Stomach smooth muscle (tissue), 2 donors: ENCODE measurements around the gene HADH.

ENCODE experiments used
- H3K27ac ChIP-seq: one replicate; pipeline ENCODE4 v1.7.0; 2013; ENCODE audit warnings: mild to moderate bottlenecking, low read length, inconsistent platforms
- H3K27me3 ChIP-seq, 2 donors: one replicate each; pipeline ENCODE4 v1.7.0; 2013; ENCODE audit warnings: low read length in 2 of 2; ENCODE audit not compliant: insufficient read depth in 2 of 2, control insufficient read depth in 1 of 2
- H3K36me3 ChIP-seq, 2 donors: one replicate each; pipeline ENCODE4 v1.7.0; 2013; ENCODE audit warnings: low read length in 2 of 2; ENCODE audit not compliant: control insufficient read depth in 2 of 2, insufficient read depth in 2 of 2
- H3K4me1 ChIP-seq: one replicate; pipeline ENCODE4 v1.7.0; 2013; ENCODE audit warnings: low read length; ENCODE audit not compliant: control insufficient read depth, insufficient read depth
- H3K4me3 ChIP-seq, 2 donors: one replicate each; pipeline ENCODE4 v1.7.0; 2013; ENCODE audit warnings: low read length in 2 of 2
- H3K9ac ChIP-seq, 2 donors: one replicate each; pipeline ENCODE4 v1.7.0; 2013; ENCODE audit warnings: low read length in 2 of 2, mild to moderate bottlenecking in 1 of 2
- H3K9me3 ChIP-seq, 2 donors: one replicate each; pipeline ENCODE4 v1.7.0; 2013; ENCODE audit warnings: low read length in 2 of 2; ENCODE audit not compliant: control insufficient read depth in 2 of 2
- donor health status: healthy.
- donor health status: Pancreatic carcinoma.

Gene HADH

GRCh38 chr4:108056418-108056817 is 66.7 kb downstream of the HADH start:
- no peak overlapping the region for H3K4me3 ChIP-seq
- H3K4me1 ChIP-seq: no peaks in the 10 kb centered on the region
- no peak overlapping the region for H3K27ac ChIP-seq
- H3K27me3 ChIP-seq: peaks cover 0 to 2% of the 10 kb centered on the region in 2 donors
- no peak overlapping the region for H3K9ac ChIP-seq
- no peaks in the 10 kb centered on the region for H3K9me3 ChIP-seq
- H3K36me3 ChIP-seq: no peaks in the 10 kb centered on the region

GRCh38 chr4:108058685-108059440 is 69.2 kb downstream of the HADH start:
- Histone ChIP-seq H3K4me3 (no peak overlapping the region), H3K27me3 (no peaks in the 10 kb centered on the region), H3K9ac (no peak overlapping the region), H3K36me3 (no peaks in the 10 kb centered on the region), H3K4me1 (no peaks in the 10 kb centered on the region), H3K27ac (no peak overlapping the region), H3K9me3 (no peaks in the 10 kb centered on the region)

GRCh38 chr4:108060164-108060563 is 70.5 kb downstream of the HADH start:
- Histone ChIP-seq H3K27me3 (no peaks in the 10 kb centered on the region), H3K36me3 (no peaks in the 10 kb centered on the region), H3K4me1 (no peaks in the 10 kb centered on the region), H3K9me3 (no peaks in the 10 kb centered on the region), H3K9ac (no peak overlapping the region), H3K27ac (no peak overlapping the region), H3K4me3 (no peak overlapping the region)

- no peaks in the 10 kb centered on the region for H3K4me1 ChIP-seq
- H3K36me3 ChIP-seq: no peaks in the 10 kb centered on the region
- no peaks in the 10 kb centered on the region for H3K9me3 ChIP-seq
- no peak overlapping the region for H3K4me3 ChIP-seq
- H3K27ac ChIP-seq: no peak overlapping the region
- H3K27me3 ChIP-seq: no peaks in the 10 kb centered on the region
- no peak overlapping the region for H3K9ac ChIP-seq
Observed at GRCh38 chr4:108060686-108061321, 71.1 kb downstream of the HADH start.

GRCh38 chr4:108068442-108068841 is 78.8 kb downstream of the HADH start:
- Histone ChIP-seq H3K9me3 (no peaks in the 10 kb centered on the region), H3K27me3 (peaks cover 0 to 4% of the 10 kb centered on the region in 2 donors), H3K36me3 (no peaks in the 10 kb centered on the region), H3K4me3 (no peak overlapping the region), H3K4me1 (no peaks in the 10 kb centered on the region), H3K27ac (no peak overlapping the region), H3K9ac (no peak overlapping the region)

- H3K36me3 ChIP-seq: no peaks in the 10 kb centered on the region
- no peak overlapping the region for H3K27ac ChIP-seq
- peaks cover 0 to 4% of the 10 kb centered on the region in 2 donors for H3K27me3 ChIP-seq
- H3K4me3 ChIP-seq: no peak overlapping the region
- no peaks in the 10 kb centered on the region for H3K4me1 ChIP-seq
- H3K9ac ChIP-seq: no peak overlapping the region
- no peaks in the 10 kb centered on the region for H3K9me3 ChIP-seq
Observed at GRCh38 chr4:108070775-108071174, 81.1 kb downstream of the HADH start.

- Histone ChIP-seq H3K27ac (no peak overlapping the region), H3K9me3 (no peaks in the 10 kb centered on the region), H3K27me3 (peaks cover 0 to 4% of the 10 kb centered on the region in 2 donors), H3K4me1 (no peaks in the 10 kb centered on the region), H3K9ac (no peak overlapping the region), H3K36me3 (no peaks in the 10 kb centered on the region), H3K4me3 (no peak overlapping the region)
Observed at GRCh38 chr4:108072300-108072699, 82.6 kb downstream of the HADH start.

- H3K27ac ChIP-seq: no peak overlapping the region
Observed at GRCh38 chr4:108078024-108078733, 88.5 kb downstream of the HADH start.

GRCh38 chr4:108080747-108081146 is 91.1 kb downstream of the HADH start:
- H3K9me3 ChIP-seq: no peaks in the 10 kb centered on the region
- no peaks in the 10 kb centered on the region for H3K4me1 ChIP-seq
- H3K9ac ChIP-seq: no peak overlapping the region
- peaks cover 0 to 5% of the 10 kb centered on the region in 2 donors for H3K27me3 ChIP-seq
- no peak overlapping the region for H3K4me3 ChIP-seq
- no peak overlapping the region for H3K27ac ChIP-seq
- no peaks in the 10 kb centered on the region for H3K36me3 ChIP-seq

More at GRCh38 chr4:108078024-108078733, 88.5 kb downstream of the HADH start:
- H3K4me3 ChIP-seq: no peak overlapping the region
- H3K4me1 ChIP-seq: no peaks in the 10 kb centered on the region
- H3K27me3 ChIP-seq: peaks cover 0 to 5% of the 10 kb centered on the region in 2 donors
- H3K9ac ChIP-seq: no peak overlapping the region
- H3K9me3 ChIP-seq: no peaks in the 10 kb centered on the region
- no peaks in the 10 kb centered on the region for H3K36me3 ChIP-seq

GRCh38 chr4:108081256-108081655 is 91.6 kb downstream of the HADH start:
- Histone ChIP-seq H3K27ac (no peak overlapping the region), H3K9me3 (no peaks in the 10 kb centered on the region), H3K4me3 (no peak overlapping the region), H3K36me3 (no peaks in the 10 kb centered on the region), H3K4me1 (no peaks in the 10 kb centered on the region), H3K27me3 (peaks cover 0 to 5% of the 10 kb centered on the region in 2 donors), H3K9ac (no peak overlapping the region)
